Colon (tissue), 2 donors: ENCODE results near the gene BIN1.

Experiments used
- FAIRE-seq: peaks from 2 replicates; lab custom pipeline; 2012; peaks lifted over from hg19 to GRCh38; lab: Jason Lieb, UNC
- donor health status: control.
- donor health status: control.

The BIN1 gene

DNA sequence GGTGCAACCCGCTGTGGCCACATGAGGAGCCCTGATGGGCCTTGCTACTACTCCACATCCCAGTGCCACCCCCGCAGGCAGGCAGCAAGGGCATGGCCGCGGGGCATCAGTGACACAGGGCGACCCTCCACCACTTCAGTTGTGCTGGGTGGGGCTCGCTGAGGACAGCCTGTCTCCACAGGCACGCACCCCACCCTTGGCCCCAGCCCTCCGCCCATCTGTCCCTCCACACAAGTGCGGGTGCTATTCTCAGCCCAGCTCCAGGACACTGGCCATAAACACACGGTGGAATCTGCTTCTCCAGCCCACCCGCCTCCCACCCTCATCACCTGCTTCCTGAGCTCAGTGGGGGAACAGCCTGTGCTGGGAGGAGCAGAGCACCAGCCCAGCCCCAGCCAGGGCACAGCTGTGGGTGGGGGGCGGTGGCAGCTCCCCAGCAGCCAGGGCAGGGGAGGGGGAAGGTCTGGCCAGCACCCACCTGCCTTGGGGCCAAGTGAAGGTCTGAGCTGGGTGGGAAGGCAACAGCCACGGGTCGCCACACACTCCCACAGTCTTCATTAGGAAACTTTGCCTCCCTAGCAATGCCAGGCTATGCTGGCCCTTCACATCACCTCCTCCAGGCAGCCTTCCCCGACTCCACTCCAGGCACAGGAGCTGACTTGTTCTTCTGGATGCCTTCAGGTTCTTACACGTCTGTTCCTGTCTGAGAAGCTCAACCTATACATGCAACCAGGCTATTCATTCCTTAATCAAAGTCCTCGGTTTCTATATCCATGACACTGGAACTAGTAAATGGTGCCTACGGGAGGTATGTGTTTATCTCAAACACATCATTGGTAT, 16.5 kb downstream of the BIN1 start:
- no peak for FAIRE-seq

DNA sequence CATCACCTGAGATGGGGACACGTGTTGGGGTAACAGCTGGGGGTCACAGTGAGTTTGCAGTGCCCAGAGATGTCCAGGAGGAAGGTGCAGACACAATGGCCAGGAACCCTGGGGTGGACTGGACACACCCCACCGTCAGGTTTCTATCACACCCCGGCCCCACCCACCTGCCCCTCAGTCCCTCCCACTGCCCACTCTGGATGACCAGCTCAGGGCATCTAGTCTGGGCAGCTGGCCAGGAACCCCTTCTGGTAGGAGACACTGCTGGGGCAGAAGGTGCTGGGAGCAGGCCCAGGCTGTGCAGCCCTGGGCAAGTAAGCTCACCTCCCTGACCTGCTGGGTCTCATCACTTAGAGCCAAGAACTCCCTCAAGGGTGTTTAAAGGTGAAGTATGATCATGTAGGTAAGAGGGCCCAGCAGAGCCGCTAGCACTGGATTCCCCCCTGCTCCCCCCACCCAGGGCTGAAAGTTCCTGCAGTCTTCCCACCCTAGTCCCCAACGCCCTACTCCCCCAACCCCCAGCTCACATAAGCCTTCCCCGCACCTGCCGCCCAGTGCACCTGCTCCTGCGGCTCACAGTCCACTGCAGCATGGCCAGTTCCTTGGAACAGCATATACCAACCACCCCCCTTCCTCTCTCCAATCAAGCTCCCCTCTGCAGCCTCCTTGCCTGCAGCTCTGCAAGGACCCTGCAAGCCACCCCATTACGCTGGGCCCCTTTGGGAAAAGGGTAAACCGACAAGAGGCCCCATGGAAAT, 17.3 kb downstream of the BIN1 start:
- no peak for FAIRE-seq

DNA sequence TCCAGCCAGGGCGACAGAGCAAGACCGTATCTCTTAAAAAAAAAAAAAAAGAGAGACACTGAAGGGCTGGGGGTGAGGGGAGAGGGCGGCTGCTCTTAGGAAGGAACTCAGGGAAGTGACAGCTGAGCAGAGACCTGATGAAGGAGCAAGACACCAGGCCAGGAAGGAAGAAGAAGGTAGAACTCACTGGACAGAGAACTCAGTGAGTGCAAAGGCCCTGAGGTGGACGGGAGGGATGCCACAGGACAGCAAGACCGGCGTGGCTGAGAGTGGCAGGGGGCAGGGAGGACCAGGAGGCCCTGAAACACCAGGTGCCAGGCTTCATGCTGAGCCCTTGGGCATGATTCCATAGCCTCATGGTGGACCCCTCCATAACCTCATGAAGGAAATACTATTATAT, 18.2 kb downstream of the BIN1 start:
- no peak for FAIRE-seq

DNA sequence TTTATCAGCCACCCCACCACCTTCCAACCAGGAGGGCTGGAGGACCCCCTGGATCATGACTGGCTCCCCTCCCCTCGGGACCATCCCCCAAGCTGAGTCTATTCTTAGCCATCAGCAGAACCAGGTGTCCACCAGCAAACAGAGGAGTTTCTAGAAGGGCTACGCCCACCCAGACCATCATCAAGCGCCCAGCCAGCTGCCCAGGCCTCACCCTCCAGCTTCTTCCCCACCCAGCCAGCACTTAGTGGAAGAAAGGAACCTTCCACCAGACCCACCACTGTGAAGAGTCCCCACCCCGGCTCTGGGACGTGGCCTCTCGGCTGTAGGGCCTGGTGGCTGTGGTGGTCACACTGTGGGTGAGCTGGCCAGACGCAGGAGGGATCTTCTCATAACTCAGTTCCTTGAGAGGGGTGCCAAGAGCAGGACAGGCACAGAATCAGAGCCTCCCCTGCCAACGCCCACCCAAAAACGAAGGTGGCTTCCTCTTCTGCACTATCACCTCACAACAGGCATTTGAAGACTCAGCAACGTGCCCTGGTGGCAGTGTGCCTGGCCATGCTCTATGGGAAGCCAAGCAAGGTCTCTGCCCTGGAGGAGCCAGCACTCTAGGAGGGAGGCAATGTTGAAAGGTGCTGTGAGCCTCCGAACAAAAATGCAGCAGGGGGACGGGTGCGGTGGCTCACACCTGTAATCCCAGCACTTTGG, 19.0 kb downstream of the BIN1 start:
- FAIRE-seq: no peak

DNA sequence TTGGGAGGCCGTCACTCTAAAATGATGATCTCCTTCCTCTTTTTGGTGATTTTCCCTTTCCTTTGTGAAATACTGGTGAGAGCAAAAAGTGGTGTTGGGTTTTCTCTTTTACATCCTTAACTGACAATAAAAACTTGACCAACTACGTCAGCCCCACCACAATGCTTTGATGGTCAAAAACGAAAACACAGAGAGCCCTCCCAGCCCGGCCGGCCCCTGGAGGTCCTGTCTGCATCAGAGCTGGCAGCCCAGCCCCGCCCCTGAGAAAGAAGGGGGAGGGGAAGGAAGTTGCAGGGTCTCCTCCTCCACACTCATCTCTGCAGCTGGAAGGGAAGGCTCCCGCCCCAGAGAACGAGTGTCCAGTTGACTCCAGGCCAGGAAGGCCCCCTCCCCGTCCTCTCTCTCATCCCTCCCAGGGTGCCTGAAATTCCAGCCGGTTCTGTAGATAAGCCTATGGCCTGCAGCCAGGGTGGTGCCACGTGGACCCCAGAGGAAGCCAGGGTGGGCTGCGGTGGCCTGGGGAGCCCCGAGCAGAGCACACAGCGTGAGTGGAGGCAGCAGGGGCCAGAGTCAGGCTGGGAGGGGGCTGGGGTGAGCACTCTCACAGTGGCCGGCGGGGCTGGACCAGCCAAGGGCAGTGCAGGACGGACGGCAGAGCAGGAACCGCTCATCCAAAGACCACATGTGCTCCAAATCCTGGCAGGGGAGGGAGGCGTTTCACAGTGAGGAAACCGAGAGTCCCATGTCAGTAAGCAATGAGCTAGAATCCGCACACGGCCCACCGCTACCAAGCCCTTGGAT, 19.8 kb downstream of the BIN1 start:
- no peak for FAIRE-seq

DNA sequence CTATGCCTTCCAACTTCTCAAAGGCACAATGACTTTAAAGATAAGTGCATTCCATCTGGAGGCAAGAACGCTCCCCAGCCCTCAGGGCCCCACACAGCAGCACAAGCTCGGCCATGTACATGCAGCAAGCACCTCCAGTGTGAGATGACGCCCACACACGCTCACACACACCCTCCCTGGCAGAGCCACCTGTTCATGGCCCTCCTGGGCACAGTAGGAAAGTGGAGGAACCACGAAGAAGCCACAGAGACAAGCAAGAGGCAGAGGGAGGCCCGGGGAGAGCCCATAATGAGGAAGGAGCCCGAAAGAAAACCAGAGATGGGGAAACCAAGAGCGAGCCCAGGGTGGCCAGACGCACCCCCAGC, 21.7 kb downstream of the BIN1 start:
- FAIRE-seq: no peak

DNA sequence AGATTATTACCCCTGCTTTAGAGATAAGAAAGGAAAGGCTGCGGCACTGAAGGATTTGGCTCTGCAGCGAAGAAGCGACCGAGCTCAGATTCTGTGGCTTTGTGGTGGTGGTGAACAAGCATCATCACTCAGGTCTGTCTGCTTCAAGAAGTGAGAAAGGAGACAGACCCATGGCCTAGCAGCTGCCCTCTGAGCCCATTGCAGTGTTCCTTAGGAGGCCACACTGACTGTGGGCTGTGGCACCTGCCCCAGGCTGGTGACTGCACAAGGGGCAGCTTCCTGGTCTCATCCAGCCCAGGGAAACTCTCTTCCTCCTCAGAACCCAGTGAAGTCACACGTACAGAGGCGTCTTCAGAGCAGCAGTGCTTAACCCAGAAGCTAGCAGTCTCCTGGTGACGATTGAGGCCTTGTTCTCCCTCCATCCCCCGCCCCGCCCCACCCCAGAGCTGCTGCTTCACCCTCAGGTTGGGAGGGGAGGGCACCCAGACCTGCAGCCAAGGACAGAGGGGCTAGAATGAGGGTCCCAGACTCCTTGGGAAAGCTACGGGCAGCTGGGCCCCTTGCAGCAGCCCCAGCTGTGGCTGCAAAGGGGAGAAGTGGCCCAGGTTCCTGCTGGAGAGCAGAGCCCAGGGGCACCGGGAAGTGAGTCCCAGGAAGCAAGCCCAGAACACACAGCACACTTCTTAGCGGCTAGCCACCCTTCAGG, 22.2 kb downstream of the BIN1 start:
- no peak for FAIRE-seq

DNA sequence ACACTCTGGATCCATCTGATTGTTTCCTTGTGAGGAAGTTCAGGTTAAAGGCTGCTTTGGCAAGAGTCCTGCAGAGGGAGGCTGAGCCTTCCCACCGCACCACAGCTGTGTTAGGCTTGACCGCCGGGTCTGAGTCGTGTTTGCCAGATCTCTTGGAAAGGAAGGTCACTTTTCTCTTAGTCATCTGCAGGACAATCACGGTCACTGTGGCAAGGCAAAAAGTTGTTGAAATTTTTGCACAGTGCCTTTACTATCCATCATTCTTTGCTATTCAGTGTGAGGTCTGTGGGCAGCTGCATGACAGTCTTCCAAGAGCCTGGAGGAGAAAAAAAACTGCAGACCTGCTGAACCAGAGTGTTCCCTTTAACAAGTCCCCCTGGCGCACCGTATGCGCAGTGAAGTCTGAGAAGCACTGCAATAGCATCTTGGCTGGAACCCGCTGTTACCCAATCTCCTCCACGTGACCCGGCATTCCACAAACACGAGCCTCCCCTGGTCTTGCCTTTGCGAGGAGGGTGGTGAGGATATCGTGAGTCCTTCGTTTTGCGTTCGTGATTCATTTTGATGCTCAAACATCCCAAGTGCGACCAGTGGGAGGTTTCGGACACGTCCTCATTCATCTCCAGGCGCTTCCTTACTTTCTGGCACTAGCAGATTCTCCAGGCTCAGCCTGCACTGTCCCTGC, 23.0 kb downstream of the BIN1 start:
- no peak for FAIRE-seq

DNA sequence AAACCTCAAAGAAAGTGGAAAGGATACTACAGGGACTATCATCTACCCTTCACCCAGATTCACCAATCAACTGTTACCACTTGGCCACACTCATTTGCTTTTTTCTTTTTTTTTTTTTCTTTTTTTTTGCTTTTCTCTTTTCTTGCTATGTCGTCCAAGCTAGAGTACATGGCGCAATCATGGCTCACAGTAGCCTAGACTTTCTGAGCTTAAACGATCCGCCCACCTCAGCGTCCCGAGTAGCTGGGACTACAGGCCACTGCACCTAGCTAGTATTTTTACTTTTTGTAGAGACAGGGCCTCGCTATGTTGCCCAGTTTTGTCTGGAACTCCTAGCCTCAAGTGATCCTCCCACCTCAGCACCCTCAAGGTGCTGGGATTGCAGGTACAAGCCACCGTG, 24.0 kb downstream of the BIN1 start:
- FAIRE-seq: no peak

DNA sequence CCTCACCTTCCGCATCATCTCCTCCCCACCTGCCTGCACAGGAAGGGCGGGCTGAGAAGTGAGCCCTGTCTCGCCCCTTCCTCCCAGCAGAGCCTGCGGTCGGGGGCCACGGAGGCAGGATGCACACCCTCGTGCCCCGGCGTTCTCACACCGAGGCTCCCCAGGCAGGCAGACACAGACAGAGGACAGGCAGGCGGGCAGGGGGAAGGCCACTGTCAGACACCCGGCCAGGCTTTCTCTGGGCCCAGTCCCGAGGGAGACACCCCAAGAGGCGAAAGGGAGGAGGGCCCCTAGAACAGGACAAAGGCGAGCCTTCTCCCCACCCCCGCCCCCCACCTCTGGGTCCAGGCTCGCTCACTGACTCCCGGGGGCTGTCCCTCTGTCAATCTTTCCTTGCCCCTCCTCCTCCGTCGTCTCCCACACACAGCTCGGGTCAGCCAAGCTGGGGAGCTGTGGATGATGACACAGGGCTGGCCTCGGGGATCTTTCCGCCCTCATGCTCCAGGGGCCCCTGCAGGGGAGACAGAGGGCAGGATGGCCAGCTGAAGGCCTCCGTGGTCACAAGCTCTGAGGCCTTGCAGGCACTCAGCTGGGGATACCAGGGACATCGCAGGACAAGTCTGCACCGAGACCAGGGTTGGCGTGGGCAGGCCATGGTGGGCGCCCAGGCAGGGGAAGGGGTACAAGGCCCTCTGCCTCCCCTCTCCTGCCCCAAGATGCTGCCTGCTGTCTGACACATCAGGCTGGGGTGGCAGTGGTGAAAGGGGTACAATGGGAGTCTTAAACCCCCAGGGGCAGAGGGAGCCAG, 24.9 kb downstream of the BIN1 start:
- FAIRE-seq: no peak

DNA sequence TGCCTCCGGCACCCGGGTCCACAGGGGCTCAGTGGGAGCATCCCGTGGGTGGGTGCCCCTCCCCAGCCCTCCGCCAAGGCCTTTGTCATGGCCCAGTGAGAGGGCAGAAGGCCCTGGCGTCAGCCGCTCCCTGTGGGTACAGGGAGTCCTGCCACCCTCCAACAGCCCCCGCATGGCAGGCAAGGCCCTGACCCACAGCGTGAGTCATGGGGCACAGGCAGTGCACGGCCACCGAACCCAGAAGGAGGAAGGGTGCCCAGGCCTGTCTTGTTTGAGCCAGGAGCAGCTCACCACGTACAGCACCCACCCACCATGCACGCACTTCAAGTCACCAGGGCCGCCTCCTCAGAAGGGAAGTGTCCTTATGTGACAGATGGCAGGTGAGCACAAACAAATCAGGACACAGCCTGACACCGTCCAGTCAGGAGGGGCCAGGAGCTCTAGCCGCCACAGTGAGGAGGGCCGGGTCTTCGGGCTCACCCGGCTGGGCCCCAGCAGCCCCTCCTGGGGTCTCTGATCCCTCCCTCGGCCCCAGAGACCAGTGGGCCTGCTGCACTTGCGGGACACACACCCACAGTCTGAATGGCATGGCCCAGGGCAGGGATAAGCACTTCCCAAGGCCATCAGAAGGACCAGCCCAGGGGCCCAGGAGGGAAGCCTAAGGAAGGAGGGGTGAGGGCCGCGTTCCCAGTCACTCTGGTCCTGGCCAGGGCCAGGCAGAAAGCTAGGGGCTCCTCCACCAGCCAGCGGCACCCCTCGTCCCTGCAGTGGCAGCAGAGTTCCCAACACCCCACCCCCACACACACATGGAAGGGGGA, 25.8 kb downstream of the BIN1 start:
- no peak for FAIRE-seq

DNA sequence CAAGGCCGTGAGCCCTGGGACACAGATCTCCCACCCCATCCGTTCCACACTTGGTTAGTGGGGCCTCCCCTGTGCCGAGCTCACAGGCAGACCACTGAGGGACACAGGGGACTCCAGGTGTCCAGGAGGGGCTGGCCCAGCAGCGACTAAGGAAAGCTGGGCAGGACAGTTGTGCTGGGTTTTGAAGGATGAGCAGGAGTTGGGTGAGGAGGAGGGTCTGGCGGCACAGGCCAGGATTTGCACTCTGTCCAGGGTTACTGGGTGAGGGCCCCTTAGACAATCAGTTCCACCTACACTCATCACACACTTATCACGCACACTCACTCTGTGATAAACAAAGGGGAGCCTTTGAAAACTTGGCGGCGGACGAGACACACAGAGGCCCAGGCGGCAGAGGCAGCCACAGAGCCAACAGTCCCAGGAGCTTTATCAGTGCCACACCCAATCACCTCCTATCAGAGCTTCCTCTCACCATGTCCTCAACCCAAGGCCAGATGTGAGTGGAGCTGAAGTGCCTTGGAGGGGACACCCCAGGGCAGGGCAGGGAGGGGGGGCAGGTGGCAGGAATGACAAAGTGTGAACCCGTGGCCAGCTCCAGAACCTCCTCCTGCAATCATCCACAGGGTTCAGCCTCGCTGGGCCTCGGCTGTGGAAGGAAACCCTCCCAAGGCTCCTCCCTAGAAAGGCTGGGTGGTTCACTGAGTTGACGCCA, 26.6 kb downstream of the BIN1 start:
- FAIRE-seq: no peak

DNA sequence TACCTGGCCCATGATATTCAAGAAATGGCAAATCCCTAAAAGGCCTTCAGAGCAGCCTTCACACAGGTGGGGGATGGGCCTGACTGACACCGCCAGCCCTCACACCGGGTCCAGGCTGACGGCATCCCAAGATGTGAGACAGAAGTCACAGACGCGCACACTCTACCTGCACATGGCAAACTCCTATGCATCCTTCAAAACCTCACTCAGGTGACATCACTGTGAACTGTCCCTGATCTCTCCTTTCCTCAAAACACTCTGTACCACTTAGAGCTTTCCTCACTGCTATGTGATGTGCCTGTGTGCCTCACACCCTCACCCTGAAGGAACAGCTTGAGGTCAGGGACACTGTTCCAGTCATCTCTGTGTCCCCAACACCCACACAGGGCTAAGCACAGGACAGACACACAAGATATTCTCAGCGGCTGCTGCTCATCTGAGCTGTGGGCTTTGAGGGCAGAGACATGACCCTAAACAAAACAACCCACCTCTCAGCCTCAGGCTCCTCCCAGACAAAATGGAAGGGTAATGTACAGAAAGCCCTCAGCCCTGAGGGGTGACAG, 27.5 kb downstream of the BIN1 start:
- FAIRE-seq: no peak

DNA sequence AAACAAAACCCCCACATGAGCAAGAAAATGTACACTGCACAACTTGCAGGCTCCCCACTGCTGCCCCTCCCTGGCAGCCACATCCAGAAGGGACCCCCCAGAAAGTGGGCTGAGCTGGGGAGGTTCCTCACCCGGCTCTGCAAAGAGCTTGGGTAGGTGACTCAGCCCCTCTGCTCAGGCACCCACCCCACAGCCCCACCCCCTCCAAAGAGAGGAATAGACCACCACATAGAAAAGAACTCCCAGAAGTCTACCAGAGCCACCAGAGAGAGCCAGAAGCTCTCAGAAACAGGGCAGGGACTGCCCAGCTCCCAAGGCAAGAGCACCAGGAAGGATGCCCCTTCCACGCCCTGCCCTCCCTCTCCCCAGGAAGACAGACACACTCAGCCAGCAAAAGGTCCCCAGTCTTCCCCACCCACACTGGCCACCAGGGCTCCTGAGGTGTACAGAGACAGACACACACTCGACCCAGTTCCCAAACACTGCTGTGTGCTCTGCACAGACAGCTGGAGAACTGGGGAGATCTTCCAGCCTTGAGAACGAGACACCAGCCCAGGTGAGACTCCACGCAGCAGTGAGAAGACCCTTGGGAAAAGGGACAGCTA, 28.2 kb downstream of the BIN1 start:
- no peak for FAIRE-seq

DNA sequence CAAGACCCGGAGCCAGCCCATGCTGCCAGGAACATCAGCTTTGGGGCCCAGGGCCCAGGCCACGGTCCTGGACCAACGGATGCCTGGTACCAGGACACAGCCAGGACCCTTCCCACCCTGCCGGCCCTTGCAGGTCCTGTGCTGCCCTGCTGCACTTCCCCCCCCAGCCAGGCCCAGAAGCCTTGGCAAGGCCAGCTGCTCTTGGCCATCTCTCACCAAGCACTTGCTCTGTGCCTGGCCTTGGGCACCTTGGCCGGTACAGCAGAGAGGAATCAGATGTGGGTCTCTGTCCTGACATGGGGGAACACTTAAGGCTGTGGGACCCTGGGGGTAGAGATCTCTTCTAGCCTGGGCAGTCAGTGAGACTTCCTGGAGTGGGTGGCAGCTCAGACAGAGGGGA, 28.9 kb downstream of the BIN1 start:
- no peak for FAIRE-seq

DNA sequence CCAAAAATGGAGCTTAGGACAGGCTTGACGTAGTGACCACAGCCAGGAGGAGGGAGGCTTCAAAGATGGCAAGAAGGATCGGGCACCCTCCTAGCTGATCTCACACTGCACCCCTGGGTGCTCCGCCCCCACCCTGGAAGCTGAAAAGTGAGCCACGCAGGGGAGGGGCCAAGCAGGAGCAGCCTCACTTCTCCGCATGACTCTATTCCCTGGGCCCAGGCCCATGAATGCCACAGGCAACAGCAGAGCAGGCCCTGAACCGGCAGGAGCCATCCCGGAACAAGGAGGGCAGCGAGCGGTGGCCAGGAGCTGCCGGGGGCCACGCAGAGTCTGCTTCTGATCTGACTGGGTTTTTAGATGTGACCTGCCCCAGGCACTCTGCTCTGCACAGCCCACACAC, 30.0 kb downstream of the BIN1 start:
- no peak for FAIRE-seq

DNA sequence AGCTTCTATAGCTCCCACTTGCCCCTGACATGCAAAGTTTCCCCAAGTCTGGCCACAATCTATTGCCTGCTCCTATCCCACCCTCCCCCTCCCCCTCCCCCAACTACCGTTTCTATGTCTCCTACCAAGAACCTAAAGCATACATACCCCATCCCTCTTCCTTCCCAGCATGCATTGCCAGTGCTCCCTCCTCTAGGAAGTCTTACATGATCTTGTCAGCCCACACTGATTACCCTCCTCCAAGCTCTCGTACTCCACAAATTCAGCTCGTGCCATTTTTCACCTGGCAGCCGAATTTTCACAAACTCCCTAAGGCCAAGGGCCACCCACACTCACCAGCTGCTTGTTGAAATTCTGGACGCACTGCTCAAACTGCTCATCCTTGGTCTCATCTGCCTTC, 30.7 kb downstream of the BIN1 start:
- FAIRE-seq: no peak

DNA sequence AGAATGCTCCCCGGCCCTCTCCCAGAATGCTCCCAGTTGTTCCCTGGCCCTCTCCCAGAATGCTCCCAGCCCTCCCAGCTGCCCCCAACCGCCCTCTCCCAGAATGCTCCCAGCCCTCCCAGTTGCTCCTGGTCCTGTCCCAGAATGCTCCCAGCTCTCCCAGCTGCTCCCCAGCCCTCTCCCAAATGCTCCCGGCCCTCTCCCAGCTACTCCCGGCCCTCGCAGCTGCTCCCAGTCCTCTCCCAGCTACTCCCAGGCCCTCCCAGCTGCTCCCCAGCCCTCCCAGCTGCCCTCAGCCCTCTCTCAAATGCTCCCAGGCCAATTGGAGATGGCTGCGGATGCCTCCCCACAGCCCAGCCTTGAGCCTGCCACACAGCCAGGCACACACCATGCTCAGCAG, 31.1 kb downstream of the BIN1 start:
- FAIRE-seq: no peak
